HT-29 (cell line): ENCODE measurements around the gene SETD6. TPM values are rescaled to one million over a fixed set of nuclear protein-coding genes. Genes with fewer than 3 reads are reported as not detected.

ENCODE experiments used
- DNase-seq: peaks from one replicate; pipeline ENCODE4 v3.0.0-alpha.2; 2015; ENCODE audit warnings: low spot score
- total RNA-seq: library from RNA; depleted of rRNA; stranded (reverse); fragments of >200 nt; shearing (Covaris generic); gene quantifications from 2 replicates; pipeline ENCODE4 v1.2.3, GENCODE V29; 2014

Gene SETD6
- total RNA-seq, 1 experiment from 2014 or later: 83.3 TPM

- DNase-seq: no peak
Measured at GRCh38 chr16:58493756-58494431, 21.4 kb upstream of the SETD6 start.

- DNase-seq: peak; percentile 93
Measured at GRCh38 chr16:58494981-58495520, 20.3 kb upstream of the SETD6 start.

GRCh38 chr16:58495521-58496331 lies 19.6 kb upstream of the SETD6 start:
- no peak for DNase-seq

GRCh38 chr16:58497468-58497867 lies 17.8 kb upstream of the SETD6 start:
- DNase-seq: no peak

- DNase-seq: no peak
Measured at GRCh38 chr16:58497935-58498334, 17.4 kb upstream of the SETD6 start.

- DNase-seq: no peak
Measured at GRCh38 chr16:58498341-58499091, 16.8 kb upstream of the SETD6 start.

GRCh38 chr16:58499092-58499511 lies 16.2 kb upstream of the SETD6 start:
- DNase-seq: no peak

- DNase-seq: peak; percentile 74
Measured at GRCh38 chr16:58499615-58500351, 15.5 kb upstream of the SETD6 start, which contains the start of gene NDRG4. Gene NDRG4, plus strand, starts transcription at chr16:58500143. Its CDS starts 106 bp downstream, at chr16:58500249.

- DNase-seq: no peak
Measured at GRCh38 chr16:58500430-58501241, 14.7 kb upstream of the SETD6 start.

GRCh38 chr16:58501242-58502131 lies 13.8 kb upstream of the SETD6 start:
- DNase-seq: no peak

GRCh38 chr16:58502217-58502921 lies 12.9 kb upstream of the SETD6 start:
- DNase-seq: no peak

GRCh38 chr16:58503166-58503862 lies 12.0 kb upstream of the SETD6 start:
- no peak for DNase-seq

- no peak for DNase-seq
Measured at GRCh38 chr16:58503863-58504688, 11.2 kb upstream of the SETD6 start.

- DNase-seq: no peak
Measured at GRCh38 chr16:58506241-58507194, 8.8 kb upstream of the SETD6 start.

- no peak for DNase-seq
Measured at GRCh38 chr16:58507195-58507962, 7.9 kb upstream of the SETD6 start.
